Measurements from ENCODE around the gene SLA2.

SLA2 gene

GRCh38 chr20:36572701-36573102 lies 73.3 kb downstream of the SLA2 start:
- peak; percentile 3; the same call in 2 of the 3 replicates for ATAC-seq (ENCODE audit: insufficient read depth, low read depth)
- Histone ChIP-seq H3K9ac (ENCODE audit: low read depth, low read length) (peak overlapping the region; percentile 56), H3K4me1 (ENCODE audit: insufficient read depth, low read length) (peaks cover 37% of the 10 kb centered on the region), H3K36me3 (ENCODE audit: insufficient read depth, low read length) (peaks cover 17% of the 10 kb centered on the region), H4K20me1 (ENCODE audit: insufficient read depth, low read length) (peaks cover 22% of the 10 kb centered on the region), H3K27me3 (ENCODE audit: insufficient read depth, low read length, poor library complexity) (no peaks in the 10 kb centered on the region), H3K9me3 (ENCODE audit: insufficient read depth, low read length, severe bottlenecking) (no peaks in the 10 kb centered on the region), H3K27ac (ENCODE audit: low read length) (peak overlapping the region; percentile 78), H3K79me2 (ENCODE audit: insufficient read depth, low read length) (peaks cover 43% of the 10 kb centered on the region), H2AFZ (ENCODE audit: low read depth, low read length) (peak overlapping the region; percentile 89), H3K4me2 (ENCODE audit: insufficient read depth, low read length) (peak overlapping the region; percentile 95), H3K4me3 (ENCODE audit: low read depth in 1 of 2, low read length in 2 of 2) (peak overlapping the region; percentile 13 to 58; a peak in 3 of 4 replicates)
- no peak for DNase-seq
- TF ChIP-seq EZH2 (IDR thresholded peaks at IDR 0.05; ENCODE audit: borderline replicate concordance, low read depth, low read length, severe bottlenecking), result no peak
- no peak for TF ChIP-seq CTCF (IDR thresholded peaks at IDR 0.05; ENCODE audit: borderline replicate concordance, extremely low read depth, low read length, poor library complexity, severe bottlenecking)

DNA sequence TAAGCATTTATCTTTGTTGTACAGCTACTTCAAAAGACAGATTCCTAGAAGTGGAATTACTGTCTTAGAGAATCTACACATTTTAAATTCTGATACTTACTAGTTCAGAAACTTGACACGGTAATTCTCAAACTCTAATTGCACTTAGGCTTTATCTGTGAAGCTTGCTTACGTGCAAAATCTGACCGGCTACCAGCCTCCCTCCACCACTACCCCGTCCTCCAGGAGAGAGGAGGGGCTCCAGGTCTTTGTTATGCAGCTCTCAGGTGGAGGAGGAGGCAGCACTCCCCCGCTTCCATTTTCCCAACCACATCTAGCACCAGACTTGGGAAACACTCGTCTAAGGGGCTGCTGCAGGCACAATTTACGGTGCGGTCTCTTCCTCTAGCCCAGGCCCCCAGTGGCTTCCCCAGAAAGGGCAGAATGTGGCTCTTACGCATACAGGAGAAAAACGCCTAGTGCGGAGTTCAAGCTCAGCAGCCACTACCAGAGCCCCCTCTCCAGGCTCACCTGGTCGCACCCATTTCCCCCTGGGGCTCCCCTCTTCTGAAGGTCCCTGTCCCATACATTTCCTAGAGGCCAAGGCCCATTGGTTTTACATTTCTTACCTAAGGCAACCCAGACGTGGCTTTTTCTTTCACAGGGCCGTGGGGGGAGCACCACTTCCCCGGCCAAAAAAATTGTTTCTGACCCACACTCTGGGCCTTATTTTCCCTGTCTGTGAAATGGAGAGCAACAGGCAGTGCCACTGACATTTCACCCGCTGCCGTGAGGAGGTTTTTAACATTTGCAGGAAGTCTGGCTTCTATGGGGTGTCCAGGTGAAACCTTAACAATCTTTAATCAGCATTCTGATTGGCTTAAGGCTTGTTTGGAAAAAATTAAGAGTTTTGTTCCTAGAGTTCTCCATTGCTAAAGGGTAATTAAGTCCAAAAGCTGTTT lies 74.2 kb downstream of the SLA2 start:
- no peak for TF ChIP-seq EZH2 (IDR thresholded peaks at IDR 0.05; ENCODE audit: borderline replicate concordance, low read depth, low read length, severe bottlenecking)
- TF ChIP-seq CTCF (IDR thresholded peaks at IDR 0.05; ENCODE audit: borderline replicate concordance, extremely low read depth, low read length, poor library complexity, severe bottlenecking), result no peak
- Histone ChIP-seq H3K79me2 (ENCODE audit: insufficient read depth, low read length) (peaks cover 34% of the 10 kb centered on the region), H4K20me1 (ENCODE audit: insufficient read depth, low read length) (peaks cover 19% of the 10 kb centered on the region), H3K27ac (ENCODE audit: low read length) (peak overlapping the region; percentile 78; the same call in 1 of the 2 replicates), H3K9ac (ENCODE audit: low read depth, low read length) (peak overlapping the region; percentile 56), H3K4me3 (ENCODE audit: low read depth in 1 of 2, low read length in 2 of 2) (0 out of 4 replicates have a peak overlapping the region, but pooled peaks of 1 of the 2 experiments have one; percentile 58), H3K4me2 (ENCODE audit: insufficient read depth, low read length) (peak overlapping the region; percentile 95), H3K36me3 (ENCODE audit: insufficient read depth, low read length) (peaks cover 14% of the 10 kb centered on the region), H3K9me3 (ENCODE audit: insufficient read depth, low read length, severe bottlenecking) (no peaks in the 10 kb centered on the region), H3K4me1 (ENCODE audit: insufficient read depth, low read length) (peaks cover 37% of the 10 kb centered on the region), H3K27me3 (ENCODE audit: insufficient read depth, low read length, poor library complexity) (no peaks in the 10 kb centered on the region), H2AFZ (ENCODE audit: low read depth, low read length) (peak overlapping the region; percentile 89)
- no peak for DNase-seq
- ATAC-seq (ENCODE audit: insufficient read depth, low read depth), result no peak

- H3K27me3 ChIP-seq (ENCODE audit: insufficient read depth, low read length, poor library complexity), result no peaks in the 10 kb centered on the region
- no peak overlapping the region for H3K27ac ChIP-seq (ENCODE audit: low read length)
- no peak overlapping the region for H3K9ac ChIP-seq (ENCODE audit: low read depth, low read length)
- H3K4me2 ChIP-seq (ENCODE audit: insufficient read depth, low read length), result no peak overlapping the region
- no peak for TF ChIP-seq EZH2 (IDR thresholded peaks at IDR 0.05; ENCODE audit: borderline replicate concordance, low read depth, low read length, severe bottlenecking)
- no peak for TF ChIP-seq CTCF (IDR thresholded peaks at IDR 0.05; ENCODE audit: borderline replicate concordance, extremely low read depth, low read length, poor library complexity, severe bottlenecking)
- peaks cover 21% of the 10 kb centered on the region for H3K4me1 ChIP-seq (ENCODE audit: insufficient read depth, low read length)
- peaks cover 2% of the 10 kb centered on the region for H3K9me3 ChIP-seq (ENCODE audit: insufficient read depth, low read length, severe bottlenecking)
- H3K36me3 ChIP-seq (ENCODE audit: insufficient read depth, low read length), result no peaks in the 10 kb centered on the region; the same call in 1 of the 2 replicates
- no peak overlapping the region for H2AFZ ChIP-seq (ENCODE audit: low read depth, low read length)
- H4K20me1 ChIP-seq (ENCODE audit: insufficient read depth, low read length), result peaks cover 2% of the 10 kb centered on the region
- peaks cover 15% of the 10 kb centered on the region for H3K79me2 ChIP-seq (ENCODE audit: insufficient read depth, low read length)
- H3K4me3 ChIP-seq (ENCODE audit: low read depth in 1 of 2, low read length in 2 of 2), result no peak overlapping the region
- ATAC-seq (ENCODE audit: insufficient read depth, low read depth), result no peak
- DNase-seq, result no peak
Observed at GRCh38 chr20:36569847-36570429, 76.1 kb downstream of the SLA2 start.

Measured in DND-41 (cell line).